Activated CD8-positive, alpha-beta memory T cell treated with anti-CD3 and anti-CD28 coated beads, Interleukin-2, amount 50 U/mL, for 24 hours (primary cell): ENCODE results near the gene THAP6.
"Not testable (repeated sequence)": the region's sequence is repeated elsewhere in the genome, so short reads cannot be mapped to it uniquely, and the experiment has no call there.

ENCODE experiments used
- DNase-seq: peaks from one replicate; pipeline ENCODE4 v3.0.0-alpha.2; 2020; ENCODE audit errors: extremely low read depth

The THAP6 gene, protein sequence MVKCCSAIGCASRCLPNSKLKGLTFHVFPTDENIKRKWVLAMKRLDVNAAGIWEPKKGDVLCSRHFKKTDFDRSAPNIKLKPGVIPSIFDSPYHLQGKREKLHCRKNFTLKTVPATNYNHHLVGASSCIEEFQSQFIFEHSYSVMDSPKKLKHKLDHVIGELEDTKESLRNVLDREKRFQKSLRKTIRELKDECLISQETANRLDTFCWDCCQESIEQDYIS

DNA sequence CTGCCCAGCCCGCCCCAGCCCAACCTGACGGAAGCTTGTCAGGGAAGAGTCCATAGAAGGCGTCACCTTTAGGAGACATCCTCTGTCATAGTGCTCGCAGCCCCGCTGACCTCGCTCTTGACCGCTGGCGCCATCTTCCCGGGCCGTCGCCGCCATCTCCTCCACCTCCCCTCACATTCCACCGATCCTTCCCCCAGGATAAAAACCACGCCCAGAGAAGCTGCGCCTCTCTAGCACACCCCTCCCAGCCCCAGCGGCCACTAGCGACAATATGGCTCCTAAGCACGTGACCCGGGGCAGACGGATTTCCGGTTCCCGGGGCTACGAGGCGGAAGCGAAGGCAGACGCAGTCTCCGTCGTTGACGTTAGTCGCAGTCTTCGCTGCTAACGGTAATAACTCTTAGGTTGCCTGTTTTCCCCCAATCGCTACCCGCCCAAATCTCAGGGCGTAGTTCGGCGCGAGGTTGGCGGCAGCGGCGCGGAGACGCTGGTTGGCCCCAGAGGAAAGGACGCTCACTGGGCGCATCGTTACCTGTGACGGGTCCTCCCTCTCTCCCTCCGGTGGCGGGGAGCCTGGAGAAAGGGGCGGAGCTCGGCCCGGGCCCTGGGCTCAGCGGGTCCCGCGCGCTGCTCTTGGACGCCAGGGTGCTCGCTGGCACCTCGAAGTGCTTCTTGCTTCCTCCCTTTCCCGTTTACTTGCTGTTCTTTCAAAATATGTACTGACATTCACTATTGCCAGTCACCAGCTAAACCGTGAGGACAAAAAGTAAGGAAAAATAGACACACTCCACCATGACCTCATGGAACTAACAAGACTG is at the start of gene THAP6, which contains the start of gene RCHY1:
Gene THAP6 (plus strand): TSS at position 343 of the 818 bp plus-strand sequence. CDS start 980 bp downstream, outside the sequence.
Gene RCHY1 (minus strand): TSS at position 273 of the 818 bp plus-strand sequence. CDS start 117 bp downstream, at position 156.
- DNase-seq, result peak; percentile 86

DNA sequence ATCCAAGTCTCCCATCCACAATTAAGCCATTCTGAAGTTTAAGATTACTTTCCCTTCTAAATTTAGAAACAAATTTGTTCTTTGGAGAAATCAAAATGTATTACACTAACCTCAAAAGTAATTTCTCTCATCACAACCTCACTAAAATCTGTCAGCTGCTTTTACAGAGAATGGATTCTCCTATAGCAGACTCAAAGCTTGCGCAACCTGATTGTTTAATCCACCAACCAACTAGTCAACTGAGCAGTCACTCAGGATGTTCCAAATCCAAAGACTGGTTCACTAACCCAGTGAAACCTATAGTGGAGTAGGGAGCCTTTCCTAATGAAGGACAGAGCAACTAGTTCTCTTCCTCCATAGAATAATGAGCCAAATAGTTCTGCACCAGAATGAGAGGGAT is 44.4 kb upstream of the THAP6 start:
- no peak for DNase-seq

DNA sequence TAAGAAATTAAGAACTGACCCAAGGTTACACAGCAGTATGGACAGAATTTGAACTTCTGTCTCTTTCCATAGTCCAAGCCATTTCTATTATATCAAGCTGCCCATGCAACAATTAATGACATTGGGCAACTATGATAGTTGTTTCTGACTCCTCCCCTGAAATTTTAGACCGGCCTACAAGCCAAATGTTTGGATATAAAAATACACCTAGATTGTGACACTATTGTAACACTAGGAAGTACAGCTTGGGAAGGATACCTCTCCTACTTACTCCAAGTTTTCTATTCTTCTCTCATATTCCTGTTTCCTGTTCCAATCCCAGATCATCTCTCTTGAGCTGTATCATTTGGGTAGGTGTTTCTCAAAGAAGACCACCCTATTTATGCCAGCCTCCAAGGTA is 43.5 kb upstream of the THAP6 start:
- DNase-seq, result no peak

DNA sequence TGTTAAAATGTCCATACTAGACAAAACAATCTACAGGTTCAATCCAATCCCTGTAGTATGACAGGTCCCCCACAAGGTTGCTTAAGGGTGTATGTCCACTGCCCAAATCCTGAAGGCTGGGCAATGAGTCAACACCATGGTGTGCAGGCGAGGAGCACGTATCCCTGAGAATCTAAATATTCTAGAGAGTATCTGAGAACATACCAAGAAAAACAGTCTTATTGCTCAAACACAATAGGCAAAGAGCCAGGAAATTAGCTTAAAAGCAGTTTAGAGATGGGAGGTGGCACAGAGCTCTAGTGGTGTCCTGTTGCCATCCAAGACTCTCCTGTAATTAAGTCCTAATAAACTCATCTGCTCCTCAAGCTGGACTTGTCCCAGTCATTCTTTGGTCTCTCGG is 37.1 kb upstream of the THAP6 start:
- no peak for DNase-seq

DNA sequence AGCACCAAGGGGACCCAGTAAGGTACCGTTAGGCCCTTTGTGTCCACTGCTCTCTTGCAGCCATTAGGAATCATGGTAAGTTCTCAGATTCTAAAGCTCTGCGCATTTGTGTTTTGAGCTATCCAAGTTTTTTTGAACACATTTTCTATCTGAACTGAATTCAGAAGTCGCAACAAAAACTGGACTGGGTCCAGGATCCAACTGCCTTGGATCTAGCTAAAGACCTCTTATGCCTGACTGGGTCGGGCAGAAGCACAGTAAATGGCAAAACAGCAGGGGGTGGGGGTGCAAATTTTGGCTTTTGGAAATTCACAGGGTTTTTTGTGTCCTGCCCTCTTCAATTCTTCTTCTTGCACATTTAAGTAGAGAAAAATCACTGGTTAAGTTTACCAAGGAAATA is 30.1 kb upstream of the THAP6 start:
- no peak for DNase-seq

DNA sequence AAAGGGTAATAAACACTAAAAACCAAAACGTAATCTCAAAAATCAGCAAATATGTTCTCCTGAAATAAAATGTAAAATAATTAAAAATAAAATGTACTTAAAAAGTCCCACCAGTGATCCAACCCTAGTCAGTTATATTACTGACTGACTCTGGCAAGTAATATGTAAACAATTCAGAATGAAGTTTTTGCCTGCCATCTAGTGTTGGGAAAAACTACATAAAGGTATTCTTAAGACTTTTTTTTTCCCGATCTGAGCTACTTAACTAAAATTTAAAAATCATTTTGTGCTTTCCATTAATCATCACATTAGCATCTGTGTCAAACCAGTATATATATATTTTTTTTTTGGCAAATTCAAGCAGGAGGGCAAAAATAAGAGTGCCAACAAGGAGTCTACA is 24.1 kb upstream of the THAP6 start:
- no peak for DNase-seq

DNA sequence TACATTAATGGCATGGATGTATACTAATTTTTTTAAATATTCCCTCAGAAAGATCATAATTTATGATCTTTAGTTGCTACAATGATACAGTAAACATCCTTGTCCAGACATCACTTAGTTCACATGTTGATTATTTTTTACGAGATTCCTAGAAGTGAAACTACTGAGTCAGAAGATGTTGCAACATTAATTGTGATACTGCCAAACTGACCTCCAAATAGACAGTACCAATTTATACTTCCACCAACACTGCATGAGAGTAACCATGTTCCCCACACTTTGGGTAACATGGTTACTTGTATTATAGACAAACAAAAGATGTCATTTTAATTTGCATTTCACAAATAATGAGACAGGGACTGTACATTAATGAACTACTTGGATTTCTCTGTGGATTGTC is 19.7 kb upstream of the THAP6 start:
- DNase-seq, result no peak

DNA sequence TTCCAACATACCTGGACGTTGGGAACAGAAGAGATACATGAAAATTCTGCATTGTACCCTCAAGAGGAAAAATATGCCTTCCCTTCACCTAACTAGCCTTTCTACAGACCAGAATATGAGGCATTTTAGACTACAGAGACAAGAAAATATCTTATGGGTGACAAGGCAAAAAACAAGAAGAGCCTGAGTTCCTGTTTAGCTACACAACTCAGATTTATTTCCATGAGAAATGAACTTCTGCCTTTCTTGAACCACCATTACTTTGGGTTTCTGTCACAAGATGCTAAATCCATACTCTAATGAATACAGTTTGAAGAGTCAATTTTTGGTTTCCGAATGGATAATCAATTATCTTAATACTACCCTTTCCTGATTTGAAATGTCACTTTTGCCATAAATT is 18.8 kb upstream of the THAP6 start:
- no peak for DNase-seq

DNA sequence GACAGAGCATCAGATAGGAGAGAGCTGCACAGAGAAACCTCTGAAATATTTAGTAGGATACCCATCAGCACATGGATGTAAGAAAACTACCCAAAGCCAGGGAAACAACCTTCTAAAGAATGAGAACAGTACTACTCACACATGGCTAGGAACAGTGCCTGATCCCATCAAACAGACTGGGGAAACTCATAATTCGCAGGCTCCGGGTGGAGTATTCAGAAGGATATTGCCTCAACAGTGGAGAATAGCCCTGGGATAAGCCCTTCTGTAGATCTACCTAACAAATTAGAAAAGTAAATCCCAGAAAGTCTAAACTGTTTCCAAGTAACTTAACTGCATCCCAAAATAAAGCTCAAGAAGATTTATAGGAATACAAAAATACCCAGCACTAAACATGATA is 17.9 kb upstream of the THAP6 start:
- DNase-seq, result no peak

DNA sequence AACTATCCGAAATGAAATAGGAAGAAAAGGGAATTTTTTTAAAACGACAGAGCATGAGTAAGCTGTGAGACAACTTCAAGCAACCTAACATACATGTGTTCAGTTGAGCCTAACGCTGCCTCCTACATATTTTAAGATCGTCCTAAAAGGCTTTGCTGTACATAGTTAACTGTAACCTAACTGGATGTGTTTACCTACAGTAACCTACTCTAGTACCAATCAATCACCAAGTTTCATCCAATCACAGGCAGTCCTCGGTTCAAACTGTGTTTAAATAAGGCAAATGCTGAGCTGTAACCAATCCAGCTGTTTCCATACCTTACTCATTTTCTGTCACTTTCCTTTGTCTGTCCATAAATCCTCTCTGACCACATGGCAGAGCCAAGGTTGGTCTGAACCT is 17.1 kb upstream of the THAP6 start:
- DNase-seq, result no peak

DNA sequence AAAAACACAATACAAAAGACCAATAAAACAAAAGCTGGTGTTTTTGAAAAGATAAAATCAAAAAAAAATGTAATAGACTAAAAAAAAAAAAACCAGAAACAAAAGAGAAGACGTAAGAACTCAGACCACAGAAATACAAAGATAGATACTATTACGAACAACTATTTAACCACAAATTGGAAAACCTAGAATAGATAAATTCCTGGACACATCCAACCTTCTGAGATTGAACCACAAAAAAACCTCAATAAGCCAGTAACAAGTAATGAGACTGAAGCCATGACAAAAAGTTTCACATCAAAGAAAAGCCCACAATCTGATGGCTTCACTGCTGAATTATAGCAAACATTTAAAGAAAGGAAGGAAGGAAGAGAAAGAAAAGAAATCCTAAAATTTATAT is 16.2 kb upstream of the THAP6 start:
- no peak for DNase-seq

DNA sequence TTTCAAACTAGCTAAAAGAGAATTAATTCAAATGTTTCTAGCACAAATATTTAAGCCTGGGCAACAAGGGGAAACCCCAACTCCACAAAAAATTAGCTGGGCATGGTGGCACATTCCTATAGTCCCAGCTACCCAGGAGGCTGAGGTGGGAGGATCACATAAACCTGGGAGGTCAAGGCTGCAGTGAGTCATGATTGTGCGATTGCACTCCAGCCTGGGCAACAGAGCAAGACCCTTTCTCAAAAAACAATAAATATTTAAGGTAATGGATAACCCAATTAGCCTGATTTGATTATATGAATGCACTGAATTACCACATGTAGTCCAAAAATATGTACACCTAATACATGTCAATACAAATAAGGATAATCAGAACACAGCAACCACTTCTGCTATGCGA is 14.4 kb upstream of the THAP6 start:
- no peak for DNase-seq

DNA sequence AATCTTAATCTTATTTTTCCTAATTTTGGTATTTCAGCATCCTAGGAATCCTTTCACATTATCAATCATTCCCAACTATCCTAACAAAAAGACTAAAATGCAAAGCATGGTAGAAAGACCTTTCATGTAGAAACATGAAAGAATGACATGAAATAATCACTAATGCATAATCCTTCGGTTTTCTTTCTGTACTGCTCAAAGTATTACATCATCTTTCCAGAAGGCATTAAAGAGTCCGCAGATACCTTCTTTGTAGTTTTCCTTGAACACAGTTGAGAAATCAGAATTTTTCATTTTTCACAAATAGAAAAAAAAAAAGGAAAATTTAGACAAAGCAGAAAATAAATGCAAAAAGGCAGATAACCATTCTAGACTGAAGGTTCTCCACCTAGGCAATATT is 11.6 kb upstream of the THAP6 start:
- no peak for DNase-seq

DNA sequence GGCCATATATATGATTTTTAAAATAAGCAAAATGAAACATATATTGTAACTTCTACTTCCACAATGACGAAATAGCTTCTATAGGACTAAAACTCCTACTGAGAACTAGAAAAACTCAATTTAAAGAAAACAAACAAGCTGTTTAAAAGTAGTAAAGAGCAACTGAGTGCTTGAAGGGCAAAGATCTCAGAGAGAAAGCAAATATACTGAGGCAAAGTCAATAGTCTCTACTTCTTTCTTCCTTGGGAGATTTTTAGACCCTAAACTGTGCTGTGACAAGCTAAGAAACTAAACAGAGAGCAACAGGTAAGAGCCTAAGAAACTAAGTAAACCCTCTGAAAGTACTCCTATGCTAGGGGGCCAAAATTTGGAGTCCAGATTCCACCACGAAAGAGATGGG is 8.6 kb upstream of the THAP6 start:
- DNase-seq, result no peak

DNA sequence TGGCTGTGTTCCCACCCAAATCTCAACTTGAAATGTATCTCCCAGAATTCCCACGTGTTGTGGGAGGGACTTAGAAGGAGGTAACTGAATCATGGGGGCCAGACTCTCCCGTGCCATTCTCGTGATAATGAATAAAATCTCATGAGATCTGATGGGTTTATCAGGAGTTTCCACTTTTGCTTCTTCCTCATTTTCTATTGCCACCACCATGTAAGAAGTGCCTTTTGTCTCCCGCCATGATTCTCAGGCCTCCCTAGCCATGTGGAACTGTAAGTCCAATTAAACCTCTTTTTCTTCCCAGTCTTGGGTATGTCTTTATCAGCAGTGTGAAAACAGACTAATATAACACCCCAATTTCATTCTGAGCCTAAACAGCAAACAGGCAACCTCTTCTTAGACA is 4.7 kb upstream of the THAP6 start:
- not testable (repeated sequence) for DNase-seq

DNA sequence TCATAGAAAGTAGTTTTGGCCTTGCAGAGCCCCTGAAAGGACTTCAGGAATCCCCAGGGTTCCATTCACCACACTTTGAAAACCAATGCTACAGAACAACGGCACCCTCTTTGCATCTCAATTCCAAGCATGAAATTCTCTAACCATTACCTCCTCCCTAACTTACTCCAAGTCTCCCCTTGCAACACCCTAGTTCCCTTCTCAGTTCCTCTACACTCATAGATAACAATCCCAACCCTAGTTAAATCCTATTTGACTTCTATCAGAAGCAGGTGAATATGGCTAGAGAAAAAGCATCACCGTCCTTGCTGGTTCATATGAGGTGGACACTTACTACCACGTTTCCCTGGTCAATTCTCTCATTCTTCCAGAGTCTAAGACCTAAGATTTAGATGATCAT is 2.4 kb upstream of the THAP6 start:
- DNase-seq, result no peak

DNA sequence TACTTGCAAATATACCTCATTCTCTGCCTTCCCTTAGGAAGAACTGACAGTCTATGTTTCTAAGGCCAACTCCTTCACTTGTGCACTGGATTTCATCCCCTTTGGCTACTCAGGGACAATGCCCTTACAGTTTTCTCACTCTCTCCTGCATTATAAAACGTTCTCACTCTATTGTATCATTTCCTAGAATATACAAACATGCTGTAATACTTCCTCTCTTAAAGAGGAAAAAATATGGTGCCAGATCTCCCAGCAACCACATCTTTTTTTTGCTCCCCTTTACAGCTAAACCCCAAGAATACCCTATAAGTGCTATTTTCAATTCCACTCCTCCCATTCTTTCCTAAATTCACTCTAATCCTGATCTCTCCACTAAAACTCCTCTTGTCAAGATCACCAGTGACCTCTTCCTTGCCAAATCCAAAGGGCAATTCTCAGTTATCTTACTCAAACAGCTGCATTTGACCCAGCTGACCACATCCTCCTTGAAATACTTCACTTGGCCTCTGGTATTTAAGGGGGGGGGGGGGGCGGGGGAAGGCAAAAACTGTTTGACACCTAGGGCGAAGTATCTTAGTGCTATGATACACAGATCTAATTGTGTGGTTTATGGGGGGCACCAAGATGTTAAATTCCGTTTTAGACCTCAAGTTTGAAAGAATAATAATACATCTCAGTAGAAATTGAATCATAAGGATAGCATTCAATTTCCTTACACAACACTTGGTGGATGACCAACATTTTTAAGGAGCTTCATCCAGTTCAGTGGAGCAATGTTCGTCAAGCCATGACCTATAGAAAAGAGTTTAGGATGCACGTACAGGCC is 1.7 kb upstream of the THAP6 start:
- no peak for DNase-seq

DNA sequence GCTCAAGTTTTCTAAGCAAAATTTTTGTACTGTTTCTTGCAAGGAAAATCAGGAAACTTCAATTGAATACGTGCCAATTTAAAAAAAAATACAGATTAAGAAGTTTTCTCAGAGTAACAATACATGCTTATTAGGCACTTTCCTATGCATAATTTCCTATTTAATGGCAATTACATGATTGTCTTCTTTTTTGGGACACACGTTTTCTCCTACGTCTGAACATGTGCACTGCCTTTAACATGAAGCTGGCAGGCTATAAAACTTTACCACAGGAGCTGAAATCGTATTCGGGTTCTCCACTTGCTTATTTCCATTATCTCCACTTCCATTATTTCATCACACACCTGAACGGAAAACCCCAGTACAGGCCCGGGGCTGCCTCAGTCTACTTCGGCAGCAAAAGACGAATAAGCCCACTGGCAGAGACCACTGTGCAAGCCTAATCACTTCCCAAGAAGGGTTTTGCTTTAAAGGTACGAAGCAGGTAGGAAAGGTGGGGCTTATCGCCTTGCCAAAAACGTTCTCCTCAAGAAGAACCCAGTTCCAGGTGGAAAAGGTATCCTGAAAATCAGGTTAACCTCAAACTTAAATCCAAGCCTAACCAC is 645 bp upstream of the THAP6 start:
- DNase-seq, result no peak

DNA sequence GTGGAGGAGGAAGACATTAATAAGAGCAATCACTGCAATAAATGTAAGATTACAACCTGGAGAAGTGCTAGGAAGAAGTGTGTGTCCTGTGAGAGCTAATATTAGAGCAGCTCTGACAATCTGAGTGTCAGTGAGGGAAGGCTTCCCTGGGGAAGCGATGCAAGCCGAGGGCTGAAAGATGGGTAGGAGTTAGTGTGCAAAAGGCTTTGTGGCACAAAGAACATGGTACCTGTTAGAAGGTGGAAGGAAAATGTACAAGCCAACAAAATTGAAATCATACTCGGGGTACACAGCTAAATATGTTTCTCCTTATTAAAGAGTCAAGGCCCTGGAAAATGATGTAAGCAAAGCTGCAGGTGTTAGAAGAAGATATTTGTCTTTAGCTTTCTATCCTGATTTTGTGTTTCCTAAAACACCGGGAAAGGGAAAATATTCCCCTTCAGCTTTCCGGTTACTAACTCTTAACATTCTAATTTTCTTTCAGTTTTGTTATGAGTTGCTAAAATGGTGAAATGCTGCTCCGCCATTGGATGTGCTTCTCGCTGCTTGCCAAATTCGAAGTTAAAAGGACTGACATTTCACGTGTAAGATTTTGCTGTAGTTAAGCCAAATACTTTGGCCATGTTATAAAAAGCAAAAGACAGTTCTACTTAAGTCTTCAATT is 808 bp downstream of the THAP6 start:
- no peak for DNase-seq

DNA sequence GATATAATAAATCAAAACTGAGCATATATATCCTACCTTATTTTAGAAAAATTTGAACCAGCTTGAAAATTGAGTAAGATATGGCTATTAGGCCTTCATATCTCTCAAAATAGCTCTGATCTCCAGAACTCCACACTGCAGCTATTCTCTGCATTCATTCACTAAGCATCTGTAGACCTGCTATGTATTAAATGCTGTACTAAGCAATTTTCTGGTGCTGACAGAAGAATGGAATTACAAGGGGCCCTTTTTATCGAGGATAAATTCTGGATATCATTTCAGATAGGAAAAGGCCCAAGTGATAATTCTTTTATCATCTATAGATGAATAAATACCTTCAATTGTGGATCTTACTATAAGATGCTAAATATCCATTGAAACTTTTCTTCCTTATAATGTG is 1.9 kb downstream of the THAP6 start:
- DNase-seq, result no peak

DNA sequence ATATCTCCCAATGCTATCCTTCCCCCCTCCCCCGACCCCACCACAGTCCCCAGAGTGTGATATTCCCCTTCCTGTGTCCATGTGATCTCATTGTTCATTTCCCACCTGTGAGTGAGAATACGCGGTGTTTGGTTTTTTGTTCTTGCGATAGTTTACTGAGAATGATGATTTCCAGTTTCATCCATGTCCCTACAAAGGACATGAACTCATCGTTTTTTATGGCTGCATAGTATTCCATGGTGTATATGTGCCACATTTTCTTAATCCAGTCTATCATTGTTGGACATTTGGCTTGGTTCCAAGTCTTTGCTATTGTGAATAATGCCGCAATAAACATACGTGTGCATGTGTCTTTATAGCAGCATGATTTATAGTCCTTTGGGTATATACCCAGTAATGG is 5.2 kb downstream of the THAP6 start:
- not testable (repeated sequence) for DNase-seq

DNA sequence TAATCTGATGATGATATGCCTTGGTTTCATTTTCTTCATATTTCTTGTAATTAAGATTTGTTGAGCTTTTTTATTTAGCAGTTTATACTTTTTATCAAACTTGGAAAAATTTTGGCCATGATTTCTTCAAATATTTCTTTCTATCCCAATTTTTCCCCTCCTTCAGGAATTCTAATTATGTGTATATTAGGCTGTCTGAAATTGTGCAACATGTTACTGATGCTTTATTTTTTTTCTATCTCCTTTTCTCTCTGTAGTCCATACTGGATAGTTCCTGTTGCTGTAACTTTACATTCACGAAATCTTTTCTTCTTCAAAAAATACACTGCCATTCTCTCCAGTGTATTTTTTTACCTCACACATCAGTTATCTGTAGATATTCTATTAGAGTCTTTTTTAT is 10.8 kb downstream of the THAP6 start:
- DNase-seq, result no peak
